Smooth muscle cell of the brain vasculature (primary cell): ENCODE data around the gene CHST8.

Source experiments
- DNase-seq: peaks from one replicate; pipeline ENCODE4 v3.0.0-alpha.2; 2012; ENCODE audit warnings: low read depth, low spot score

CHST8 gene

GRCh38 chr19:33789344-33789743 is 167.6 kb downstream of the CHST8 start:
- DNase-seq: no peak

GRCh38 chr19:33794683-33795369 is 173.1 kb downstream of the CHST8 start:
- DNase-seq: no peak

- peak; percentile 69 for DNase-seq
Measured at GRCh38 chr19:33795370-33796163, 173.8 kb downstream of the CHST8 start.

DNA sequence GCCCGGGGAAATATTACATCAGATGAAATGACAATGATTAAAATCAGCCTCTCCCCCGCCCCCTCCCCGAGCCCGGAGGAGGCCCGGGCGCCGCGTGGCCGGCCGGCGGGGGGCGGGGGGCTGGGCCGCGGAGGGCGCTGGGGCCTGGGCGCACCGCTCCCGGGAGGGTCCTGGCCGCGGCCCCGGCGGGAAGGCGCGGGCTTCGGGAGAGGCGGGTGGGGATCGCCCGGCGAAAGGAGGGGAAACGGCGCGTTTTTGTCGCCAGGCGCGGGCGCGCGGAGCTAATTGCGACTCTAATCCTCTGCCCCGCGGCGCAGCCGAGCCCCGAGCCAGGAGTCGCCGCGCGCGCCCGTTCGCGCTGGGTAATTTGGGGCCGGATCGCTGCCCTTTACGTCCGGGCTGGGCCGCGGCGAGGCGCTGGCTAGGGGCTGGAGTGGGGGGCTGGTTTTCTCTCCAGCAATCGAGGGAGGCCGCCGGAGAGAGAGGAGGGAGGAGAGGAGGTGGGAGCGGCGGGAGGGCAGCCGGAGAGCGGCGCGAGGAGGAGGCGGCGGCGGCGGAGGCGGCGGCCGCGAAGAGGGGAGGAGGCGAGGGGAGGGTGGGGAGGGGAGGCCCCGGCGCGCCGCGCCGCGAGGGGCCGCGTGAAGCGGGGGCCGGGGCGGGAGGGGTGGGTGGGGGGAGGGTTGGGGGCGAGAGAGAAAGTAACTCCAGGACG is 174.6 kb downstream of the CHST8 start, which contains the start of gene KCTD15:
TSS of gene KCTD15 (plus strand) at position 707 of the 712 bp plus-strand sequence. CDS start 3,585 bp downstream, outside the sequence.
- no peak for DNase-seq

- DNase-seq: no peak
Measured at GRCh38 chr19:33797802-33798671, 176.3 kb downstream of the CHST8 start.

- DNase-seq: no peak
Measured at GRCh38 chr19:33798681-33799111, 176.9 kb downstream of the CHST8 start.

DNA sequence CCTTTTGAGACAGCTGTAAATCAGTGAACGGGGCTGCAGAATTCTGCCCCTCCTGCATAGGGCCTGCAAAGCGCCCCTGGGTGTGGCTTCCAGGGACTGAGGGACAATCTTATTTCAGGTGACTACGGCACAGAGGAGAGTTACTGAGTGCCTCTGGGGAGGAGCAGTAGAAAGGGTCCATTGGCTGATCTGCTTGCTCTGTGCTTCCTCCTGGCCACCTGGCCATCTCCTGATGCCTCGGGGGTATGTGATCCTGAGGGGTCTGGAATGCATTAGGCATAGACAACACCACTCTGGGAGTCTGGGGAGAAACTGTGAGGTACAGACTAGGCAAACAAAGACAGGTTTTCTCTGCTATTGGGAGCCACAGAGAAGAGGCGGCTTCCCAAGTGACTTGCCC is 177.7 kb downstream of the CHST8 start:
- DNase-seq: no peak

DNA sequence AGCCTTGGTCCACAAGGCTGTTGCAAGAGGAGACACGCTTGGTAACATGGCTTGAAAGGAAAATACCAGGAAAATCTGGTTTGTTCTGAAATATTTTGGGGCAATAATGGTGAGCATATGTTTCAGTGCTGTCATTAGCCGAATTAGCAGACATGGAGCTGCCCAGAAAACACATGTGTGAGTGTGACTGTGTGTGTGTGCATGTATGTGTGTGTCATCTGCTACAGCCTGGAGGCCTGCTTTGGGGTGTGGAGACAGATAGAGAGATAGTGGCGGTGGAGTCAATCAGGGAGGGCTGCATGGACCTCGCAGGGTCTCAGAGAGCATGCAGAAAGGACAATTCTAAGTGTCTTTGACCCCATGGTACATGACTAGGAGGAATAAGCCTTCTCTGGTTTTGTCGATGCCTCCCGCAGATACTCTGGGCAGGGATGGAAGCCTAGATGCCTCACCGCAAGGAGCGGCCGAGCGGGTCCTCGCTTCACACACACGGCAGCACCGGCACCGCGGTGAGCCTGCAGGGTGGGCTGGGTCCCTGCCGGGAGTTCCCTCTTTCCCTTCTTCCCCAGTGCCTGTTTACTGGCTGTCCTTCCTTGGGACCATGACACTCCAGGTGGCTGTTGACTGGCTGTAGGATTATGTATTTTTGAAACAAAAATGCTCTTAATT is 178.4 kb downstream of the CHST8 start:
- no peak for DNase-seq

DNA sequence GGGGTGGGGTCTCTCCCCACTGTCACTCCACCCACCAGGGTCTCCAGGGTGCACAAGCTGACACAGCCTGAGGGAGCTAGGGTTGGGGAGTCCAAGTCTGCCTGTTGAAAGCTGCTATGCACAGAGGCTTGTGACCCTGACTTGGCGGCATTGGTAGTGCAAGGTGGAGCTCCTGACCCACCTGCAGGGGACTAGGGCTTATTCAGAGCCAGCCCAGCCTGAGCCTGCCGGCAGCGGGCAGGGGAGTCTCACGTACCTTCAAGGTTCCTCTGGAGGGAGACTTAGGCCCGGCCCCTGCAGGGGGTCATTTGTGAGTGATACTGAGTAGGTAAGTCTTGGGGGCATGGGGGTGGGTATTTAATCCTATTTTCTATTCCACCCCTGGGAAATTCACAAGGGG is 179.7 kb downstream of the CHST8 start:
- no peak for DNase-seq

- no peak for DNase-seq
Measured at GRCh38 chr19:33802001-33802400, 180.2 kb downstream of the CHST8 start.

- DNase-seq: no peak
Measured at GRCh38 chr19:33802801-33803200, 181.0 kb downstream of the CHST8 start.

GRCh38 chr19:33803383-33803782 is 181.6 kb downstream of the CHST8 start:
- no peak for DNase-seq

- DNase-seq: no peak
Measured at GRCh38 chr19:33804021-33804799, 182.5 kb downstream of the CHST8 start.

- no peak for DNase-seq
Measured at GRCh38 chr19:33805313-33805712, 183.6 kb downstream of the CHST8 start.

- no peak for DNase-seq
Measured at GRCh38 chr19:33805840-33806433, 184.2 kb downstream of the CHST8 start.

DNA sequence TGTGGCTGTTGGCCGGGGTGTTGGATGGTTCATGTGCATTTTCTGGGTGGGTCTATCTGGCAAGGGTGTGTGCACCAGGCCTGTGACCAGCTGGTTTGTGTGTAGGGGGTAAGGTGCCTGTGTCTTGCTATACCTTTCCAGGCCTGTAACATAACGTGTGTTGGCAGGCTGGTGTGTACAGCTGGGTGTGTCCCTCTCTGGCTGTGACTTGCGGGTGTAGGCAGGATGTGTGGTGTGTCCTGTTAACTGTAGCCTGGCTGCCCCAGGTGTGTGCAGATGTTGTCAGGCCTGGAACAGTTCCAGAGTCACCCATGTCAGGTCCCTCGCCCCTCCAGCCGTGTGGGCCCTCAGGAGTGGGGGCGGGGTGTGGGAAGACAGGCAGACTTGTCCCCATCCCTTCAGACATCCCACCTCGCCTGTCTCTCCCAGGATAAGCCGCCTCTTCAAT is 184.7 kb downstream of the CHST8 start:
- DNase-seq: no peak

GRCh38 chr19:33808399-33808798 is 186.6 kb downstream of the CHST8 start:
- DNase-seq: no peak

GRCh38 chr19:33809960-33810359 is 188.2 kb downstream of the CHST8 start:
- DNase-seq: no peak

DNA sequence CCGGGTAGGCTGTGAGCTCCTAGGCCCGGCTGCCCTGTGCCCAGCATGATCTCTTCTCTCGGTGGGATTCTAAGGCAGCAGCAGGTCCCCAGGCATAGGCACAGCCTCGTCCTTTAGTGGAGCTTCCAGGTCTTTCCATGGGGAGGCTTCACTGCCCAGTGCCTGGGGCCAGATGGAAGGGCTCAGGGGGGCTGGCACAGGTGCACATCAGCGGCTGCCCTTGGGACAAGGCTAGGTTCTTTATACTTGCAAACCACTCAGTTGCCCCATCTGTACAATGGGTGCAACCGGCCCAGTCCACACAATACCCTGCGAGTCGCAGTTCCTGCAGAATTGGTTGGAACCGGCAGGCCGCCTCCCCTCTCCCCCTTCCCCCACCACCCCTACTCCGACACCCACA is 189.1 kb downstream of the CHST8 start:
- no peak for DNase-seq

DNA sequence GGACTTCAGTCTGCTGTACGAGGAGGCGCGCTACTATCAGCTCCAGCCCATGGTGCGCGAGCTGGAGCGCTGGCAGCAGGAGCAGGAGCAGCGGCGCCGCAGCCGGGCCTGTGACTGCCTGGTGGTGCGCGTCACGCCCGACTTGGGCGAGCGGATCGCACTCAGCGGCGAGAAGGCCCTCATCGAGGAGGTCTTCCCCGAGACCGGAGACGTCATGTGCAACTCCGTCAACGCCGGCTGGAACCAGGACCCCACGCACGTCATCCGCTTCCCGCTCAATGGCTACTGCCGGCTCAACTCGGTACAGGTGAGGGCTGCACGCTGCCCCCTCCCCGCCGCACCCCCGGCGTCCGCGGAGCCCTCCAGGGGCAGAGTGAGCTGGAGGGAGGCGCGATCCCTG is 189.5 kb downstream of the CHST8 start:
- DNase-seq: no peak
